DMS 273 treated with DMSO at 0.1 percent for 48 hours (cell line): ENCODE measurements around the gene CTNND2.

ENCODE experiments used
- DNase-seq: peaks from one replicate; lab custom pipeline; 2025; lab: John Stamatoyannopoulos, UW

Gene CTNND2

DNA sequence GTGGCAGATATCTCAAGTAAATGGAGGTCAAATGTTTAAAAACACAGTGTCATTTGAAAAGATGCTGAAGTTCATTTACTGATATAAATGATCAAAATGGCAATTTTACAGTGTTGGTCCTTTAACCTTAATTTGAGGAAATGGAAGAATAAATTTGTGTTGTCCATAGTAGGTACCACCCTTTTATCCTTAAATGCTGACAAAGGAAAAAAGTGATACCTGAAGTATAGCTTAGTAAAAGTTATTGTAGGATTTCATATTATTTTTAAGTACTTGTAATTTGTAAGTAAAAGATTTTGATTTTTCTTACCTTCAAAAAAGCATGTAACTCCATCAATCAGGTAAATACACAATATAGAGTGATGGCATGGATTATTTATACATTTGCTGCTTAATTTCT, 976.6 kb downstream of the CTNND2 start:
- DNase-seq = no peak

DNA sequence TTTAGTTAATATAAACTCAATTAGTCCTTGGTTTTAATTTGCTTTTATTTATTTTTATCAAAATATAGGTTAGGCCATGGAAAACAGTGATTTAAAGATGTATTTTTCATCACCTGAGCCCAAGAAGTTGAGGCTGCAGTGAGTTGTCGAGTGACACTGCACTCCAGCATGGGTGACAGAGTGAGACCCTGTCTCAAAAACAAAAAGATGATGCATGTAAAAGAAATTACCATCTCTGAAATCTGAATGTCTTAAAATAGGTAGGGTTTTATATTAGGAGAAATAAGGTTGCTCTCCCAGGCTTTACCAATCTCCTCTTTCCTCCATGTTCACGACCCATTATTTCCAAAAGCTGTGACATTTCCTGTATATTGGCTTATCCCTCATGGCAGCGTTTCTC, 980.9 kb downstream of the CTNND2 start:
- no peak for DNase-seq
